Measurements from ENCODE around the gene SLC5A10.

DNA sequence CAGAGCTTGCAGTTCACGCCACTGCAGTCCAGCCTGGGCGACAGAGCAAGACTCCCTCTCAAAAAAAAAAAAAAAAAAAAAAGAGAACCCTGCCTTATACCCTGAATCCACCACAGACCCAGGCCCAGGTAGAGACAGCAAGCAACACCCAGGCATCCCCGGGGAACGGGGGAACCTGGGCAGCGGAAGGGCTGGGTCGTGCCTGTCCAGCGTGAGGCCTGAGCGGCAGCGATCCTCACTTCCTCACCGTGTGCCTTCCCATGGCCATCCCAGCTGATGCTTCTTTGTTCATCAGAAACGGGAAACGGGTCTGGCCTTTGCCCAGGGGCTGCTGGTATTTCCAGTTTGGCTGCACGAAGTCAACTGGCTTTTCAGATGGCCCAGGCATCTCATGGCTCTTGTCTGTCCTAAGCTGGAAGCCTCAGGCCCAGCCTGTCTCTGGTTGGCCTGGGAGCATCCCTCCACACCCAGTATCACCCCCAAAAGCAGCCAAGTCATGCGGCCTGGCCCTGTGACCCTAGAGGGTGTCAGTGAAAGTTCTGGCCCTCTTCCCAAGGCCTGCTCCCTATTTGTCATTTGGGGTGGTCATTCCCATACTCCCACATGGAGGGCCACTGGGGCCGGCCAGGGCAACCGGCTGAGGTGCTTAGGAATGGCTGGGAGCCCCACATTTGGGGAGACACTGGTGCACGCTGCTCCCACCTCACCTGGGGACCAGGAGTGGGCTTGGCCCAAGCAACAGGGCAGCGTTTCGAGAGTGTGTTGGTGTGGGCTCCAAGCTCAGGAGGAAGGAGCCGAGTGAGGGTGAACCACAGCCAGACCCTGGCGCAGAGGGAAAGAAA lies 32.5 kb downstream of the SLC5A10 start:
- TF ChIP-seq, protein P1, sequence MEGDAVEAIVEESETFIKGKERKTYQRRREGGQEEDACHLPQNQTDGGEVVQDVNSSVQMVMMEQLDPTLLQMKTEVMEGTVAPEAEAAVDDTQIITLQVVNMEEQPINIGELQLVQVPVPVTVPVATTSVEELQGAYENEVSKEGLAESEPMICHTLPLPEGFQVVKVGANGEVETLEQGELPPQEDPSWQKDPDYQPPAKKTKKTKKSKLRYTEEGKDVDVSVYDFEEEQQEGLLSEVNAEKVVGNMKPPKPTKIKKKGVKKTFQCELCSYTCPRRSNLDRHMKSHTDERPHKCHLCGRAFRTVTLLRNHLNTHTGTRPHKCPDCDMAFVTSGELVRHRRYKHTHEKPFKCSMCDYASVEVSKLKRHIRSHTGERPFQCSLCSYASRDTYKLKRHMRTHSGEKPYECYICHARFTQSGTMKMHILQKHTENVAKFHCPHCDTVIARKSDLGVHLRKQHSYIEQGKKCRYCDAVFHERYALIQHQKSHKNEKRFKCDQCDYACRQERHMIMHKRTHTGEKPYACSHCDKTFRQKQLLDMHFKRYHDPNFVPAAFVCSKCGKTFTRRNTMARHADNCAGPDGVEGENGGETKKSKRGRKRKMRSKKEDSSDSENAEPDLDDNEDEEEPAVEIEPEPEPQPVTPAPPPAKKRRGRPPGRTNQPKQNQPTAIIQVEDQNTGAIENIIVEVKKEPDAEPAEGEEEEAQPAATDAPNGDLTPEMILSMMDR (optimal IDR thresholded peaks at IDR 0.05 in 1 of 3, IDR thresholded peaks at IDR 0.05 in 1 of 3, conservative IDR thresholded peaks at IDR 0.05 in 1 of 3; ENCODE audit: extremely low read depth in 1 of 3, insufficient read depth in 2 of 3, low read length in 3 of 3): no peak
- TF ChIP-seq EZH2 (IDR thresholded peaks at IDR 0.05; ENCODE audit: low read length): no peak

Data from keratinocyte (primary cell).